GM21528 (cell line): ENCODE data around the gene ARL6IP4.
"Not testable (repeated sequence)": the region's sequence is repeated elsewhere in the genome, so short reads cannot be mapped to it uniquely, and the experiment has no call there.

Source experiments
- ATAC-seq: cut with Tn5 transposase; IDR thresholded peaks from one replicate; pipeline ENCODE4 v1.9.1; 2021; ENCODE audit warnings: mild to moderate bottlenecking, moderate library complexity; ENCODE audit not compliant: unreplicated experiment, low FRiP score

ARL6IP4 gene

DNA sequence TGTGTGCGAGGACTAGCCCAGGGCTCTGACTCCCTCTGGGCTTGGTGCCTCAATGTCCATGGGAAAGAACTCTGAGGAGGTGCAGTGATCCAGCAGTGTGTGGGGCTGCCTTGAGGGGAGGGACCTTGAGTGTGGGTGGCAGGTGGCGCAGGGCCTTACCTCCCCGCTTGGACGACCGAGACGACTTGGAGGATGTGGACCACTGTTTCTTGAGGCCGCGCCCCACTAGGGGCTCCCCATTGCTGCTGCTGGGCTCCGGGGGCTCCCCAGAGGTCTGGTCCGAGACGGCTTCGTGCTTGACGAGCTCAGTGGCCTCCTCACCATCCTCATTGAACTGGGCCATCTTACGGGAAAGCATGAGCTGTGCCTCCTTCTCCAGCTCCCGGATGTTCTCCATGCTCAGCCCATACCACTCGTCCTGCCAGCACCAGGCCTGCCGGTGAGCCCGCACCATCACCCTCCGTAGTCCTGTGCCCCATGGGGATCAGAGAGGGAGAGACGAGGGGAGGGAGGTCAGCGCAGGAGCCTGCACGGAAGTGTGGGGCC lies 24.7 kb downstream of the ARL6IP4 start:
- no peak for ATAC-seq

DNA sequence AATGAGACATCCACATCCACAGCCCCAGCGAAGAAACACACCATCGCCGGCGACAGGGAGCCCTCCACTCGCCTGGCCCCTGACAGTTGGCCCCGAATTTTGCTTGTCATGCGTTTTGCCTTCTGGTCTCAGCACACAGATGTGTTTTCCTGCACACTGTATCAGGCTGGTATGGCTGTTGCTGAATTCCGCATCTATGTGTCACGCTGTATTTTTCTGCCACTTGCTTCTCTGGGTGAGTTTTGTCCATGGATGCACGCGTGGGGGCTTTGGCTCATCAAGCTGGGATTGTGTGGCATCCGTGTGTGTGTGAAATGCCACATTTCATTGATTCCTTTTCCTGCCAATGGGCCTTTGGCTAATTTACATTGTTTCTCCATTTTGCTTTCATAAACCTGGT lies 26.5 kb downstream of the ARL6IP4 start:
- ATAC-seq: no peak

GRCh38 chr12:123010110-123010509 lies 29.6 kb downstream of the ARL6IP4 start:
- no peak for ATAC-seq

DNA sequence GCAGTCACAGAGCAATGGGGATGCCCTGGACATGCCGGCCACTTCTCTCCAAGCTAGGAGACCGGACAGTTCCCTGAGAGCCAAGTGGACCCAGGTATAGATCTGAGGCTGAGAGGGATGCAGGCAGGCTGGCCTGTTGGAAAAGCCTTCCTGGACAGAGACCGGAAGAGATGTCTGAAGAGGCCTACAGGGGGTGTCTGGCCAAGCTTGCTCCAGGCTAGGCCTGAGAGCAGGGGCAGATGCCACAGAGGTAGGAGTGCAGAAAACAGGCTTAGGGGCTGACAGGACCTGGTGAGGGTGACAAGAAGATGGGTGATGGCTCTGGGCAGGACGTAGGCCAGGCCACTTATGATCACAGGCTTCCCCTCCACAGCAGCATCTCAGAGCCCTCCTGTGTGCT lies 30.2 kb downstream of the ARL6IP4 start:
- ATAC-seq: no peak

DNA sequence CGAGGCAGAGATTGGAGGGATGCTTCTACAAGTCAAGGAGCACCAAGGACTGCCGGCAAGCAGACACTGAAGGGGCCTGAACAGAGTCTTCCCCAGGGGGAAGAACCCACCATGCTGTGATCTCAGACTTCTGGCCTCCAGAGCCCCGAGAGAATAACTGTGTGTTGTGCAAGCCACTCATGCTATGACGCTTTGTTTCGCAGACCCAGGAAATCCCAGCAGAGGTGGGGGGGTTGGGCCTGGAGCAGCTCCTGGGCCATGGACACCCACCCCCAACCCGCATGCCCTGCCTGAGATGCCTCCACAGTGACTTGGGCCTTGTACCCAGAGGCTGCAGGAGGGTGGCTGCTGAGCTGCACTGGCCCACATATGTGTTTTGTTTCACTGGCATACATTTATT lies 31.2 kb downstream of the ARL6IP4 start:
- ATAC-seq: no peak

- ATAC-seq: no peak
These were observed 33.0 kb downstream of the ARL6IP4 start for GRCh38 chr12:123013185-123014095.

DNA sequence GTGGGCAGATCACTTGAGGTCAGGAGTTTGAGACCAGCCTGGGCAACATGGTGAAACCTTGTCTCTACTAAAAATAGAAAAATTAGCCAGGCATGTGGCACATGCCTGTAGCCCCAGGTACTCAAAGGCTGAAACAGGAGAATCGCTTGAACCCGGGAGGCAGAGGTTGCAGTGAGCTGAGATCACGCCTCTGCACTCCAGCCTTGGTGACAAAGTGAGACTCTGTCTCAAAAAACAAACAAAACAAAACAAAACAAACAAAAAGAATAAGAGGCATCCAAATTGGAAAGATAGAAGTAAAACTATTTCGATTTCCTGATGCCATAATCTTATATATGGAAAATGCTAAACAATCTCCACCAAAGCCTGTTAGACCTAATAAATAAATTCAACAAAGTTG lies 34.0 kb downstream of the ARL6IP4 start:
- not testable (repeated sequence) for ATAC-seq

DNA sequence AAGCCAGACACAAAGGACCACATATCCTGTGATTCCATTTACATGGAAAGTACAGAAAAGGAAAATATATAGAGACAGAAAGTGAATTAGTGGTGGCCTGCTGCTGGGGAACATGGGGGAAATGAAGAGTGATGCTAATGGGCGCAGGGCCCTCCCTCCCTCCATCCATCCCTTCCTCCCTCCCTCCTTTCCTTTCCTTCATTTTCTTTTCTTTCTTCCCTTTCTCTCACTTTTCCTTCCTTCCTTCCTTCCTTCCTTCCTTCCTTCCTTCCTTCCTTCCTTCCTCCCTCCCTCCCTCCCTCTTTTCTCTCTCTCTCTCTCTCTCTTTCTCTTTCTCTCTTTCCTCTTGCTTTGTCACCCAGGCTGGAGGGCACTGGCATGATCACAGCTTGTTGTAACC lies 37.3 kb downstream of the ARL6IP4 start:
- no peak for ATAC-seq

- ATAC-seq: no peak
These were observed 39.3 kb downstream of the ARL6IP4 start for GRCh38 chr12:123019841-123020138.

- ATAC-seq: no peak
These were observed 41.5 kb downstream of the ARL6IP4 start for GRCh38 chr12:123021688-123022604.

DNA sequence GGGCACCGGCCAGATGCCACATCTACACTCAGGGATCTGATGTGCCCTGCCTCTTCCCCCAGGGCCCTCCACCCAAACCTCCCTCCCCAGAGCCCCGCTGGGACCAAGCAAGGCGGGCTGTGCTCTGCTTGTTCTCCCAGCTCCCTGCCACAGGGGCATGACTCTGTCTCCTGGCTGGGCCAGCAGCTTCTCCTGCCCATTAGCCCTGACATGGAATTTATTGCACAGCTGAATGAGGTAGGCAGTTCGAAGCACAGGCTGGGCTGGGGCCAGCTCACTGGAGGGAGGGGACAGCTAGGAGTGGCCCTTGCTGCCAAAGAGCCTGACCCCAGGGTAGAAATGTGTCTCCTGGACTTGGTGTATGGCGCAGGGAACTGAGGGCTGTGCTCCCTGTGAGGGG lies 42.4 kb downstream of the ARL6IP4 start:
- no peak for ATAC-seq

- no peak for ATAC-seq
These were observed 44.4 kb downstream of the ARL6IP4 start for GRCh38 chr12:123024819-123025391.

DNA sequence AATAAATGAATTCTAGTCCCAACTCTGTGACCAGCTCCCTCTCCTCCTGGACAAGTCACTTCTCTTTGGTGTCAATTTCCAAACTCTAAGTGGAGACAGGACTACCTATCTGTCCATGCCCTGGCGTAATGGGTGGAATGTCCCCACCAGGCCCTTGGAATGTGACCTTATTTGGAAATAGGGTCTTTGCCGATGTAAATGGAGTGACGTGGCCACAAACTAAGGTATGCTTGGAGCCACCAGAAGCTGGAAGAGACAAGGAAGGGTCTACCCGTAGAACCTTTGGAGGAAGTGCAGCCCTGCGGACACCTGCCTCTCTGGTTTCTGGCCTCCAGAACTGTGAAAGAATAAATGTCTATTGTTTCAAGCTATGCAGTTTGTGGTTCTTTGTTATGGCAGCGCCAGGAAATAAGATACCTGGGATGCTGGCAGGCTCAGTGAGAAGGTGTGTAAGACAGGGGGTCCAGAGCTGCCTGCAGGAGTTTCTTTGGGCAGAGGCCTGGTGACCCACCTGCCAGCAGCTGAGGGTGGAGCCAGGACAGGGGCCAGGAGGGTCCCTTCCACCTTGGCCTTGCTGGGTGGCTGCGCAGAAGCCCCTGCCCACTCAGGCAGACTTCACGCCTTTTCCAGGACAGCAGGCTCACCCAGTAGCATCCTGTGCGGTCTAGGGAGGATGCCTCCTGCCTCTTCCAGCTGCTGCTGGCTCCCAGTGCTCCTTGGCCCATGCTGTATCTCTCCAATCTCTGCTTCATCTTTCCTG lies 45.8 kb downstream of the ARL6IP4 start:
- ATAC-seq: no peak

DNA sequence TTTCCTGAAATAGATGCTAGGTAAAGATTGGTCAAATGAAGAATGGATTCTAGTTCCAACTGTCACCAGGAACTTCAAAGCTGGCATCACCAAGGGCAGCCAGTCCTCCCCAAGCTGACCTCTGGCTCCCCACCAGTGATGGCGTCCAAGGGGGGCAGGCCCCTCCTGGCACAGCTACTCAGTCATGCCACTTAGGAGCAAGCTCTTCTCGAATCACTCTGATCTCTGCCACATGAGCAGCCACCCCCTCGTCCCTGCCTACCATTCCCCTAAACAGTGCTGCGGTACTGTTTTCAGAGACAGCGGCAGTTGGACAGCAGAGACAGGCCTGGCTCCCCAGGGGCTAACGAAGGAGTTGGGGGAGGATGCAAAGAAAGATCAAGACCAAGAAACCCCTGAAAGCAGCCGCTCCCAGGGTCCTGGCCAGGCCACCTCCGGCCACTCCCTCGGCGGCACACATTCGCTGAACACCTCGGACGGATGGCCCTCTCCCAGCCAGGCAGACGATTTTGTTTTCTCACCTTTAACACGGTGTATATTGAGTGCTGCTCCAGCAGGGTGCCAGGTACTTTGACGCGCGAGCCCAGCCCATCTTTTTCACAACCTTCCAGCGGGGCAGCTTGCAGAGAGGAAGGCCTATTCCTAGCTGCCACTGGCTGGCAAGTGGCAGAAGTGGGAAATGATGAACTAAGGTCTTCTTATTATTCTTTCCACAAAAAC lies 47.4 kb downstream of the ARL6IP4 start:
- no peak for ATAC-seq

DNA sequence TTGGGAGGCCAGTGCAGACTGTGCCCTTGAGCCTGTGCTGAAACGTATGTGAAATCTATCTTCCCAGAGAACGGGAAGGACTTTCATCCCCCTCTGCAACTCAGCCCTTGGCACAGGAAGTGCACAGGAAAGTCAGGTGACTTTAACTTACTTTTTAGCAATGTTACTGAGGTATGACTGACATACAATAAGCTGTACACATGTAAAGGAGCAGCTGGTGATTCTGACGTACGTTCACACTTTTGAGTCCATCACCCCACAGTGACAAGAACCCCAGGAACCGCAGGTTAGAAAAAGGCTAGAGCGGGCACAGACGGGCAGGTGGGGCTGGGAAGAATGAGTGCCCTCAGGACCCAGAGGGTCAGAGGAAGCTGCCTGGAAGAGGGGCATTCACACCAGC lies 48.0 kb downstream of the ARL6IP4 start:
- ATAC-seq: no peak

GRCh38 chr12:123029550-123029949 lies 49.1 kb downstream of the ARL6IP4 start:
- no peak for ATAC-seq

DNA sequence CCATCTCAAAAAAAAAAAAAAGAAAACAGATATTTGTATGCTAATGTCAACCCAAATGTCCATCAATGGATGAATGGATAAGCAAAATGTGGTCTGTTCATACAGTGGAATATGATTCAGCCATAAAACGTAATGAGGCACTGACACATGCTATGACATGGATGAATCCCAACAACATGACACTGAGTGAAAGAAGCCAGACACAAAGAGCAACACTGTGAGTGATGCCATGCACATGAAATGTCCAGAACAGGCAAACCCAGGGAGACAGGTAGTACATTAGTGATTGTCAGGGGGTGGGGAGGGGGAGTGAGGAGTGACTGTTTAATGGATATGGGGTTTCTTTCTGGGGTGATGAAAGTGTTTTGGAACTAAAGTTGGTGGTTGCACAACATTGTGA lies 50.2 kb downstream of the ARL6IP4 start:
- ATAC-seq: no peak

GRCh38 chr12:123031171-123031845 lies 50.8 kb downstream of the ARL6IP4 start:
- ATAC-seq: no peak
